Bronchial smooth muscle cell (primary cell): Measurements from ENCODE around the gene CEP170. TPM values are rescaled to one million over a fixed set of nuclear protein-coding genes. Genes with fewer than 3 reads are reported as not detected.

Source experiments
- total RNA-seq: library from RNA; depleted of rRNA; stranded (reverse); fragments of >200 nt; gene quantifications from 2 replicates; pipeline ENCODE4 v1.2.1, GENCODE V29; 2014

Gene CEP170
- 76.3 and 103 TPM in 2 replicates for total RNA-seq

GRCh38 chr1:243254927-243255790, at the start of gene CEP170:
Gene CEP170, minus strand, starts transcription at chr1:243255281. Its CDS starts 30,001 bp downstream, at chr1:243225280.

DNA sequence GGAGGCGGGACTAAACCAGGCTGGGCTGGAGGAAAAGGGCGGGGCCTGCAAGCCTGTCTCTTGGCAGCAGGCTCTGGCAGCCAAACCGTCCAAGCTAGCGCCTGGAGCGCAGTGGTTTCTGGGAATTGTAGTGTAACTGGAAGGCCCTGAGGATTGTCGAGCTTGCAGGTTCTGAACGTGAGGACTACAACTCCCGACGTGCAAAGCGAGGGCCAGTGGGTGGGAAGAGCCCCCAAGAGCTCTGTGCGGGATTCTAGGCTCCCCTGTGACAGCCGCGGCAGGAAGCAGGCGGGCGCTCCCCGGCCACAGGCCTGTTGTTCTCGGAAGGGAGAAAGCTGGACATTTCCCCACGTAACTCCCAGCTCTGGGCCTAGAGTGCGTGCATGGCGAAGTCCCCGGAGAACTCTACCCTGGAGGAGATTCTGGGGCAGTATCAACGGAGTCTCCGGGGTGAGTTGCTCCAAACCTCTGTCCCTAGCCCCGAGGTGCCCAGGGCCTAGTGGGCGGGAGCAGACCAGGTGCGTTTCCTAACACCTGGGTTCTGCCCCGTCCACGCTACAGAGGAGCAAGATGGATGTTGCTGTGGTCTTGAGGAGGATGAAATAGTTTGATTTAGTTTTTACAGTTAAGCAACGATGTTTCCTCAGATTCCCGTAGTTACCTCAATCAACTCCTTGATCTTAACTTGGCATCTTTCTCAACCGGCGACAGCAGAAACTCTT, 871 bp upstream of the CEP170 start, which contains the start of gene SDCCAG8:
Gene SDCCAG8, plus strand, starts transcription at position 251 of the 722 bp plus-strand sequence. Its CDS starts 133 bp downstream, at position 384.

Other genes with a start within 250 kb of the CEP170 start
- gene SDCCAG8, start 760 bp upstream of the CEP170 start, total RNA-seq: 57.2 and 61.3 TPM in 2 replicates